OCI-LY1 (cell line): ENCODE measurements around the gene ARHGAP6.

ENCODE experiments used
- EZH2 ChIP-seq: fragments of 200-600 bp; sonication (generic), shearing (Covaris generic); IDR thresholded peaks from 2 replicates; pipeline ENCODE4 v1.8.0; 2017; ENCODE audit warnings: borderline replicate concordance, mixed run types, mild to moderate bottlenecking, antibody characterized with exemption, low read length, moderate library complexity, mixed read lengths
- TF ChIP-seq, protein P1 (sequence below): fragments of 200-600 bp; sonication (generic), shearing (Covaris generic); IDR thresholded peaks from 2 replicates; pipeline ENCODE4 v1.5.1; 2017; ENCODE audit warnings: mild to moderate bottlenecking, antibody characterized with exemption, low read length, moderate library complexity, mixed read lengths

DNA sequence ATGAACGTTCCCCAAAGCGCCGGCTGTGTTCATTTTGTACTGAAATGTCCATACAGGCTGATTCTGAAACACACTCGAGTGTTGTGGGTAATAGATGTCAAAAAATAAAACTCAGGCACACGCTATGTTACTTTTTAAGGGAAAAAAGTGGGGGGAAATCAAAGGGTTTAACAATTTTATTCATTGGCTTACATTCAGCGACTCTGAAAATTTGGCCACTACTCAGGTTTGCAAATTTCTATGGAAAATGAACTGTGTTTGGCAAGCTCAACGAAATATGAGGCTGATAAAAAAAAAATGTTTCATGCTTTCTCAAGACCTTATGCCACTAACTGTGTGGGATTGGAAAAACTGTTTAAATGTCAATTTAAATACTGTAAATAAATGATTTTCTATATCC lies 354.0 kb downstream of the ARHGAP6 start:
- TF ChIP-seq EZH2 = no peak
- TF ChIP-seq, protein P1, sequence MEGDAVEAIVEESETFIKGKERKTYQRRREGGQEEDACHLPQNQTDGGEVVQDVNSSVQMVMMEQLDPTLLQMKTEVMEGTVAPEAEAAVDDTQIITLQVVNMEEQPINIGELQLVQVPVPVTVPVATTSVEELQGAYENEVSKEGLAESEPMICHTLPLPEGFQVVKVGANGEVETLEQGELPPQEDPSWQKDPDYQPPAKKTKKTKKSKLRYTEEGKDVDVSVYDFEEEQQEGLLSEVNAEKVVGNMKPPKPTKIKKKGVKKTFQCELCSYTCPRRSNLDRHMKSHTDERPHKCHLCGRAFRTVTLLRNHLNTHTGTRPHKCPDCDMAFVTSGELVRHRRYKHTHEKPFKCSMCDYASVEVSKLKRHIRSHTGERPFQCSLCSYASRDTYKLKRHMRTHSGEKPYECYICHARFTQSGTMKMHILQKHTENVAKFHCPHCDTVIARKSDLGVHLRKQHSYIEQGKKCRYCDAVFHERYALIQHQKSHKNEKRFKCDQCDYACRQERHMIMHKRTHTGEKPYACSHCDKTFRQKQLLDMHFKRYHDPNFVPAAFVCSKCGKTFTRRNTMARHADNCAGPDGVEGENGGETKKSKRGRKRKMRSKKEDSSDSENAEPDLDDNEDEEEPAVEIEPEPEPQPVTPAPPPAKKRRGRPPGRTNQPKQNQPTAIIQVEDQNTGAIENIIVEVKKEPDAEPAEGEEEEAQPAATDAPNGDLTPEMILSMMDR = no peak
